GM19239 (cell line): ENCODE data around the gene MYL2.

Experiments used
- DNase-seq: peaks from one replicate; pipeline ENCODE4 v3.0.0; 2011; ENCODE audit warnings: low spot score; ENCODE audit not compliant: insufficient read length
- FAIRE-seq: peaks from 2 replicates; lab custom pipeline; 2011; peaks lifted over from hg19 to GRCh38; lab: Jason Lieb, UNC

MYL2 gene

GRCh38 chr12:110930348-110931314, 10.3 kb upstream of the MYL2 start:
- DNase-seq (no peak), FAIRE-seq (no peak)

GRCh38 chr12:110929818-110930217, 9.4 kb upstream of the MYL2 start:
- FAIRE-seq (no peak), DNase-seq (no peak)

GRCh38 chr12:110928700-110929099, 8.3 kb upstream of the MYL2 start:
- DNase-seq (no peak), FAIRE-seq (no peak)

GRCh38 chr12:110927546-110927945, 7.2 kb upstream of the MYL2 start:
- DNase-seq = no peak
- FAIRE-seq = no peak

- no peak for DNase-seq
- FAIRE-seq = no peak
Measured at GRCh38 chr12:110923692-110924334, 3.4 kb upstream of the MYL2 start.

- no peak for FAIRE-seq
- DNase-seq = no peak
Measured at GRCh38 chr12:110923192-110923591, 2.8 kb upstream of the MYL2 start.

- FAIRE-seq (no peak), DNase-seq (no peak)
Measured at GRCh38 chr12:110922652-110923051, 2.3 kb upstream of the MYL2 start.

GRCh38 chr12:110921262-110921661, 883 bp upstream of the MYL2 start:
- DNase-seq (no peak), FAIRE-seq (no peak)

GRCh38 chr12:110919720-110920119, 659 bp downstream of the MYL2 start:
- DNase-seq (no peak), FAIRE-seq (no peak)

GRCh38 chr12:110917961-110918360, 2.4 kb downstream of the MYL2 start:
- no peak for FAIRE-seq
- DNase-seq = no peak

- DNase-seq = no peak
- no peak for FAIRE-seq
Measured at GRCh38 chr12:110917467-110917866, 2.9 kb downstream of the MYL2 start.

GRCh38 chr12:110916295-110916875, 4.0 kb downstream of the MYL2 start:
- no peak for FAIRE-seq
- DNase-seq = no peak

- DNase-seq = peak; percentile 54
- peak; percentile 91 for FAIRE-seq
Measured at GRCh38 chr12:110913119-110914056, 7.0 kb downstream of the MYL2 start.

- DNase-seq (no peak), FAIRE-seq (no peak)
Measured at GRCh38 chr12:110912263-110912662, 8.1 kb downstream of the MYL2 start.

- DNase-seq = no peak
- FAIRE-seq = no peak
Measured at GRCh38 chr12:110908377-110909152, 11.8 kb downstream of the MYL2 start.

- FAIRE-seq (no peak), DNase-seq (no peak)
Measured at GRCh38 chr12:110907583-110907982, 12.8 kb downstream of the MYL2 start.

- FAIRE-seq (no peak), DNase-seq (no peak)
Measured at GRCh38 chr12:110906985-110907384, 13.4 kb downstream of the MYL2 start.

- peak; percentile 91 for FAIRE-seq
Measured at GRCh38 chr12:110906516-110906915, 13.9 kb downstream of the MYL2 start.

GRCh38 chr12:110906083-110906482, 14.3 kb downstream of the MYL2 start:
- no peak for DNase-seq
- no peak for FAIRE-seq

More at GRCh38 chr12:110906516-110906915, 13.9 kb downstream of the MYL2 start:
- no peak for DNase-seq
